K562 (cell line): ENCODE data around the gene ZNF804A. TPM values are rescaled to one million over a fixed set of nuclear protein-coding genes. Genes with fewer than 3 reads are reported as not detected.

Experiments used
- ATAC-seq: fragments of 200-7000 bp; cut with Tn5 transposase; 3 replicates; pipeline ENCODE4 v1.9.1; 2020; ENCODE audit warnings: moderate library complexity
- BruUV-seq: library from RNA; stranded (reverse); fragments of 400-500 nt; replicated peaks from 2 replicates; lab custom pipeline; 2021; lab: Mats Ljungman, UMichigan
- CTCF ChIA-PET: fragments of 300-600 bp; formaldehyde crosslinking; extraction: SDS; loops from one replicate; lab custom pipeline; 2021; ENCODE audit warnings: low intra/inter-chr PET ratio; lab: Yijun Ruan, JAX
- POLR2A ChIA-PET: fragments of 300-600, 350-650 bp; sonication (Branson Sonifier 250); formaldehyde crosslinking; extraction: SDS; loops from one replicate; lab custom pipeline; 2021; ENCODE audit warnings: antibody characterized with exemption, inconsistent platforms; lab: Yijun Ruan, JAX
- DNase-seq, 4 experiments: peaks; one replicate each; pipeline versions ENCODE4 v3.0.0 to v3.0.0-alpha.2; 2011 to 2018; ENCODE audit warnings: low spot score in 3 of 4, mixed read lengths in 3 of 4; ENCODE audit errors: extremely low read depth in 1 of 4
- FAIRE-seq: peaks from 2 replicates; lab custom pipeline; 2011; peaks lifted over from hg19 to GRCh38; lab: Jason Lieb, UNC
- H2AFZ ChIP-seq: 2 replicates; pipeline ENCODE4 v1.6.0; 2011; ENCODE audit warnings: low read depth, low read length, control low read depth, inconsistent platforms
- H3K27ac ChIP-seq: fragments of 200-600 bp; 3 replicates; pipeline ENCODE4 v1.8.0; 2011; ENCODE audit warnings: low read depth, mild to moderate bottlenecking, control low read depth, inconsistent platforms, low read length, moderate library complexity, mixed read lengths; ENCODE audit errors: extremely low read depth
- H3K27me3 ChIP-seq, 2 experiments: fragments of 300-600 bp in 1 of 2; 2 replicates in 1 of 2; 3 replicates in 1 of 2; pipeline versions ENCODE4 v1.6.0 to v1.8.0; 2011; ENCODE audit warnings: inconsistent platforms in 2 of 2, low read length in 2 of 2, mild to moderate bottlenecking in 1 of 2, mixed read lengths in 1 of 2, moderate library complexity in 1 of 2; ENCODE audit not compliant: control insufficient read depth in 2 of 2, insufficient read depth in 2 of 2
- H3K36me3 ChIP-seq: fragments of 300-600 bp; 3 replicates; pipeline ENCODE4 v1.8.0; 2011; ENCODE audit warnings: mild to moderate bottlenecking, low read length, inconsistent platforms; ENCODE audit not compliant: control insufficient read depth, insufficient read depth
- H3K4me1 ChIP-seq, 2 experiments: fragments of 200-600 bp in 1 of 2; replicated peaks in 1 of 2; 2 replicates in 1 of 2; 3 replicates in 1 of 2; pipeline versions ENCODE4 v1.5.1 to v1.8.0; 2011; ENCODE audit warnings: inconsistent platforms in 2 of 2, low read length in 2 of 2, mild to moderate bottlenecking in 1 of 2, mixed read lengths in 1 of 2, moderate library complexity in 1 of 2; ENCODE audit not compliant: control insufficient read depth in 2 of 2, insufficient read depth in 2 of 2
- H3K4me2 ChIP-seq: 2 replicates; pipeline ENCODE4 v1.6.1; 2011; ENCODE audit warnings: low read length, control low read depth, inconsistent platforms, mixed read lengths; ENCODE audit not compliant: insufficient read depth
- H3K4me3 ChIP-seq: fragments of 200-600 bp; sonication (generic), shearing (Covaris generic); 2 replicates; pipeline ENCODE4 v1.5.1; 2016; ENCODE audit warnings: control low read depth, inconsistent platforms
- H3K79me2 ChIP-seq: fragments of 200-600 bp; 3 replicates; pipeline ENCODE4 v1.8.0; 2011; ENCODE audit warnings: low read length, inconsistent platforms; ENCODE audit not compliant: control insufficient read depth, insufficient read depth
- H3K9ac ChIP-seq, 2 experiments: 2 replicates each; pipeline versions ENCODE4 v1.6.0 to v1.6.1; 2011; ENCODE audit warnings: low read depth in 2 of 2, low read length in 2 of 2, control low read depth in 1 of 2, inconsistent platforms in 1 of 2, mild to moderate bottlenecking in 1 of 2, mixed read lengths in 1 of 2; ENCODE audit not compliant: insufficient read depth in 1 of 2
- H3K9me1 ChIP-seq: one replicate; pipeline ENCODE4 v1.6.0; 2011; ENCODE audit warnings: inconsistent platforms, mild to moderate bottlenecking, low read length, moderate library complexity; ENCODE audit not compliant: control insufficient read depth, insufficient read depth
- H3K9me3 ChIP-seq: replicated peaks from 2 replicates; pipeline ENCODE4 v1.5.1; 2011; ENCODE audit warnings: low read depth, low read length, inconsistent platforms; ENCODE audit not compliant: control insufficient read depth, insufficient read depth
- H4K20me1 ChIP-seq: replicated peaks from 2 replicates; pipeline ENCODE4 v1.6.1; 2011; ENCODE audit warnings: low read length, inconsistent platforms, mixed read lengths; ENCODE audit not compliant: control insufficient read depth, insufficient read depth
- ARID1B ChIP-seq: fragments of 450-650 bp; IDR thresholded peaks from 2 replicates; pipeline ENCODE4 v1.6.1; 2016; ENCODE audit warnings: antibody characterized with exemption, mild to moderate bottlenecking, inconsistent platforms
- ELF2 ChIP-seq: fragments of 250-450 bp; sonication (Bioruptor Pico); IDR thresholded peaks from 2 replicates; pipeline ENCODE4 v1.5.0; 2021; ENCODE audit warnings: mild to moderate bottlenecking
- FOXM1 ChIP-seq, 2 experiments: fragments of 450-650 bp in 1 of 2; sonication (generic) in 1 of 2; formaldehyde crosslinking in 1 of 2; IDR thresholded peaks; 2 replicates each; pipeline versions ENCODE4 v1.6.1 to v1.9.0; 2017 to 2022; ENCODE audit warnings: low read depth in 2 of 2, mild to moderate bottlenecking in 2 of 2, missing genetic modification reagents in 1 of 2, moderate library complexity in 1 of 2
- GTF2A2 ChIP-seq: IDR thresholded peaks from 2 replicates; pipeline ENCODE4 v1.6.1; 2016; ENCODE audit warnings: mild to moderate bottlenecking, missing genetic modification characterization, missing compliant biosample characterization
- KDM2B ChIP-seq: fragments of 250-450 bp; sonication (Bioruptor Pico); IDR thresholded peaks from 2 replicates; pipeline ENCODE4 v1.8.0; 2021; ENCODE audit warnings: mild to moderate bottlenecking, moderate library complexity
- NCOA2 ChIP-seq, 2 experiments: fragments of 450-650 bp; IDR thresholded peaks; 2 replicates each; pipeline ENCODE4 v1.6.1; 2018; ENCODE audit warnings: mild to moderate bottlenecking in 2 of 2, moderate library complexity in 1 of 2; ENCODE audit not compliant: partially characterized antibody in 2 of 2
- NFRKB ChIP-seq: fragments of 450-650 bp; IDR thresholded peaks from 2 replicates; pipeline ENCODE4 v1.6.1; 2016; ENCODE audit warnings: low read depth
- NONO ChIP-seq, 2 experiments: fragments of 200-400 bp in 1 of 2; fragments of 450-650 bp in 1 of 2; formaldehyde crosslinking in 1 of 2; IDR thresholded peaks; 2 replicates each; pipeline ENCODE4 v1.6.1; 2017; ENCODE audit warnings: low read depth in 2 of 2, mild to moderate bottlenecking in 2 of 2, moderate library complexity in 2 of 2, low read length in 1 of 2
- SMAD3 ChIP-seq: fragments of 450-650 bp; formaldehyde crosslinking; conservative IDR thresholded peaks from 2 replicates; pipeline ENCODE4 v1.4.0; 2020; ENCODE audit warnings: mild to moderate bottlenecking
- TCF7L2 ChIP-seq: fragments of 150-350 bp; IDR thresholded peaks from 2 replicates; pipeline ENCODE4 v1.6.1; 2016; ENCODE audit warnings: low read depth, mild to moderate bottlenecking, low read length, moderate library complexity
- ZFP30 ChIP-seq: fragments of 250-450 bp; sonication (Bioruptor Pico); IDR thresholded peaks from 2 replicates; pipeline ENCODE4 v1.8.0; 2022; ENCODE audit warnings: moderate library complexity, mild to moderate bottlenecking, inconsistent platforms, borderline replicate concordance
- in situ Hi-C: fragments of 300-500 bp; cut with MboI; formaldehyde crosslinking; loops from 4 replicates; pipeline ENCODE4 v1.15.0; 2018; ENCODE audit warnings: inconsistent platforms, mixed read lengths
- intact Hi-C: fragments of 100-400 bp; cut with micrococcal nuclease; formaldehyde crosslinking; loops from 2 replicates; pipeline ENCODE4 v1.14.2; 2022
- polyA plus RNA-seq, 8 experiments: library from polyadenylated mRNA; depleted of rRNA in 4 of 8; stranded (reverse) in 5 of 8; unstranded in 3 of 8; fragments of >200 nt; fragmentation: Nextera tagmentation in 2 of 8; fragmentation: Illumina TruSeq in 1 of 8; extraction: Ambion mirVana in 2 of 8; extraction: Trizol in 1 of 8; gene quantifications; 2 replicates each; pipeline versions ENCODE4 v1.2.1 to v1.2.3, GENCODE V29; 2011 to 2014; ENCODE audit warnings: inconsistent platforms in 1 of 8, missing spikeins in 1 of 8
- total RNA-seq, 7 experiments: library from RNA; depleted of rRNA in 6 of 7; stranded (reverse); fragments of >200 nt in 6 of 7; fragmentation: Illumina TruSeq in 2 of 7; extraction: Trizol in 2 of 7; gene quantifications; 2 replicates each; pipeline versions ENCODE4 v1.2.1 to v1.2.3, GENCODE V29; 2011 to 2021; ENCODE audit warnings: low replicate concordance in 1 of 7
- TF ChIP-seq, protein P1 (sequence below), 2 experiments: fragments of 450-650 bp; conservative IDR thresholded peaks; 2 replicates each; pipeline ENCODE4 v1.6.1; 2017; ENCODE audit warnings: mild to moderate bottlenecking in 2 of 2, moderate library complexity in 2 of 2

Gene ZNF804A
- total and polyA plus RNA-seq, 9 of the 15 experiments (the other 6 are each of a cell fraction or from before 2014, with no cell fraction given), result 0.01 to 1.2 (median 0.73) TPM

DNA sequence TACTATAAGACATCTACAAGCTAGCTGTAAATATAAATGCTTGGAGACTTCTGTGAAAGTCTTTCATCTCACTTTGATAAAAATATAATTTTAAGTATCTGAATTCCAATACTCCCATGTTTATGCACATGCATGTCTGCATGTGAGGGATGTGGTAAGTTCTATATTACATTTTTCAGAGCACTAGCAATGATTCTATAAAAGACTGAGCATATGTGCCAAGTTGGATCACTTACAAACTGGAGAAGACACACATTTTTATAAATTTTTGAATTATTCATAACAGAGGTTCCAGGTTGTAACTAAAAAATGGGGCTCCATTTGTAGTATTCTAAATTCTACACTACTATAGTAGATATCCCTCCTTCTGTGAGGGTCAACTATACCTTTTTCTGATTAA, 26.0 kb downstream of the ZNF804A start:
- Histone ChIP-seq H3K4me2 (no peak overlapping the region), H3K27me3 (no peaks in the 10 kb centered on the region), H3K4me1 (no peaks in the 10 kb centered on the region), H3K4me3 (no peak overlapping the region)
- intact Hi-C loops (no loop called here), in situ Hi-C loops (no loop called here)
- no peak for ATAC-seq
- TF ChIP-seq ZFP30 (CRISPR knock-in tag) (no peak), ELF2 (CRISPR knock-in tag) (no peak), ARID1B (no peak), TCF7L2 (no peak), KDM2B (no peak), GTF2A2 (no peak), NCOA2 (IDR thresholded peaks at IDR 0.05; ENCODE audit: partially characterized antibody in 2 of 2) (no peak), SMAD3 (CRISPR knock-in tag) (no peak), NONO (IDR thresholded peaks at IDR 0.05; ENCODE audit: low read depth in 2 of 2, low read length in 1 of 2) (no peak), FOXM1 (IDR thresholded peaks at IDR 0.05; ENCODE audit: low read depth) (no peak), FOXM1 (CRISPR knock-in tag; IDR thresholded peaks at IDR 0.05; ENCODE audit: low read depth) (no peak), NFRKB (no peak)
- TF ChIP-seq, protein P1, sequence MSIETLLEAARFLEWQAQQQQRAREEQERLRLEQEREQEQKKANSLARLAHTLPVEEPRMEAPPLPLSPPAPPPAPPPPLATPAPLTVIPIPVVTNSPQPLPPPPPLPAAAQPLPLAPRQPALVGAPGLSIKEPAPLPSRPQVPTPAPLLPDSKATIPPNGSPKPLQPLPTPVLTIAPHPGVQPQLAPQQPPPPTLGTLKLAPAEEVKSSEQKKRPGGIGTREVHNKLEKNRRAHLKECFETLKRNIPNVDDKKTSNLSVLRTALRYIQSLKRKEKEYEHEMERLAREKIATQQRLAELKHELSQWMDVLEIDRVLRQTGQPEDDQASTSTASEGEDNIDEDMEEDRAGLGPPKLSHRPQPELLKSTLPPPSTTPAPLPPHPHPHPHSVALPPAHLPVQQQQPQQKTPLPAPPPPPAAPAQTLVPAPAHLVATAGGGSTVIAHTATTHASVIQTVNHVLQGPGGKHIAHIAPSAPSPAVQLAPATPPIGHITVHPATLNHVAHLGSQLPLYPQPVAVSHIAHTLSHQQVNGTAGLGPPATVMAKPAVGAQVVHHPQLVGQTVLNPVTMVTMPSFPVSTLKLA (conservative IDR thresholded peaks at IDR 0.05), result no peak
- TF ChIP-seq, all 486 proteins: peak for 0
- DNase-seq (no peak), FAIRE-seq (no peak)
- Histone ChIP-seq H2AFZ (no peak overlapping the region), H3K9me1 (no peaks in the 10 kb centered on the region), H3K9me3 (no peaks in the 10 kb centered on the region), H4K20me1 (no peaks in the 10 kb centered on the region), H3K27ac (no peak overlapping the region), H3K9ac (no peak overlapping the region), H3K36me3 (no peaks in the 10 kb centered on the region), H3K79me2 (no peaks in the 10 kb centered on the region)
- ChIA-PET POLR2A (no interaction called here), CTCF (no interaction called here)
- no TSS peak for BruUV-seq
